Neural progenitor cell (in vitro differentiated cells): ENCODE measurements around the gene SPATA3. TPM values are rescaled to one million over a fixed set of nuclear protein-coding genes. Genes with fewer than 3 reads are reported as not detected.

ENCODE experiments used
- DNase-seq: peaks from one replicate; pipeline ENCODE4 v3.0.0-alpha.2; 2016; ENCODE audit warnings: low spot score
- H2AFZ ChIP-seq: fragments of 200-600 bp; sonication (generic); replicated peaks from 2 replicates; pipeline ENCODE4 v1.6.1; 2016; ENCODE audit warnings: antibody characterized with exemption
- H3F3A ChIP-seq: fragments of 200-600 bp; sonication (generic); 2 replicates; pipeline ENCODE4 v1.6.1; 2016; ENCODE audit warnings: antibody characterized with exemption, low read depth
- H3K27ac ChIP-seq: fragments of 200-600 bp; sonication (generic); 2 replicates; pipeline ENCODE4 v1.5.1; 2016; ENCODE audit warnings: mild to moderate bottlenecking
- H3K27me3 ChIP-seq: fragments of 200-600 bp; sonication (generic); 2 replicates; pipeline ENCODE4 v1.6.1; 2016; ENCODE audit warnings: mild to moderate bottlenecking, moderate library complexity
- H3K36me3 ChIP-seq: fragments of 200-600 bp; sonication (generic); 2 replicates; pipeline ENCODE4 v1.5.1; 2016
- H3K4me1 ChIP-seq: fragments of 200-600 bp; sonication (generic); 2 replicates; pipeline ENCODE4 v1.6.1; 2016; ENCODE audit warnings: mixed run types
- H3K4me2 ChIP-seq: fragments of 200-600 bp; sonication (generic); 2 replicates; pipeline ENCODE4 v1.6.1; 2016
- H3K4me3 ChIP-seq: fragments of 200-600 bp; sonication (generic); 2 replicates; pipeline ENCODE4 v1.5.1; 2016
- H3K79me2 ChIP-seq: fragments of 200-600 bp; sonication (generic); 2 replicates; pipeline ENCODE4 v1.6.1; 2016; ENCODE audit warnings: low read depth
- H3K9ac ChIP-seq: fragments of 200-600 bp; sonication (generic); 2 replicates; pipeline ENCODE4 v1.6.1; 2016
- H3K9me3 ChIP-seq: fragments of 200-600 bp; sonication (generic); 2 replicates; pipeline ENCODE4 v1.5.1; 2016; ENCODE audit warnings: low read depth
- H4K20me1 ChIP-seq: fragments of 200-600 bp; sonication (generic); 2 replicates; pipeline ENCODE4 v1.6.1; 2016; ENCODE audit warnings: low read depth
- H3K27ac Mint-ChIP-seq: 3 replicates; pipeline ENCODE4 v1.8.0; 2021; ENCODE audit warnings: mixed read lengths
- H3K27me3 Mint-ChIP-seq: 2 replicates; pipeline ENCODE4 v1.8.0; 2022; ENCODE audit warnings: low read depth, mild to moderate bottlenecking, inconsistent platforms, moderate library complexity, mixed read lengths; ENCODE audit not compliant: insufficient read depth
- H3K36me3 Mint-ChIP-seq: 3 replicates; pipeline ENCODE4 v1.8.0; 2021; ENCODE audit warnings: mixed read lengths
- H3K4me1 Mint-ChIP-seq: 3 replicates; pipeline ENCODE4 v1.8.0; 2021; ENCODE audit warnings: mixed read lengths
- H3K4me3 Mint-ChIP-seq: 3 replicates; pipeline ENCODE4 v1.8.0; 2021; ENCODE audit warnings: mild to moderate bottlenecking, moderate library complexity, mixed read lengths
- H3K9me3 Mint-ChIP-seq: 3 replicates; pipeline ENCODE4 v1.8.0; 2020; ENCODE audit warnings: mixed read lengths
- EZH2 ChIP-seq: fragments of 200-600 bp; sonication (generic); IDR thresholded peaks from 2 replicates; pipeline ENCODE4 v1.6.1; 2017; ENCODE audit warnings: antibody characterized with exemption, mild to moderate bottlenecking, moderate library complexity
- EZH2phosphoT487 ChIP-seq: fragments of 200-600 bp; sonication (generic); IDR thresholded peaks from 2 replicates; pipeline ENCODE4 v1.6.1; 2017; ENCODE audit warnings: antibody characterized with exemption
- total RNA-seq: library from RNA; depleted of rRNA; stranded (reverse); fragments of >200 nt; gene quantifications from 2 replicates; pipeline ENCODE4 v1.2.3, GENCODE V29; 2015; ENCODE audit warnings: low replicate concordance
- TF ChIP-seq, protein P1 (sequence below): fragments of 200-600 bp; sonication (generic); IDR thresholded peaks from 2 replicates; pipeline ENCODE4 v1.5.1; 2017; ENCODE audit warnings: antibody characterized with exemption, mild to moderate bottlenecking

The SPATA3 gene
- total RNA-seq, 1 donor from 2014 or later: not detected

DNA sequence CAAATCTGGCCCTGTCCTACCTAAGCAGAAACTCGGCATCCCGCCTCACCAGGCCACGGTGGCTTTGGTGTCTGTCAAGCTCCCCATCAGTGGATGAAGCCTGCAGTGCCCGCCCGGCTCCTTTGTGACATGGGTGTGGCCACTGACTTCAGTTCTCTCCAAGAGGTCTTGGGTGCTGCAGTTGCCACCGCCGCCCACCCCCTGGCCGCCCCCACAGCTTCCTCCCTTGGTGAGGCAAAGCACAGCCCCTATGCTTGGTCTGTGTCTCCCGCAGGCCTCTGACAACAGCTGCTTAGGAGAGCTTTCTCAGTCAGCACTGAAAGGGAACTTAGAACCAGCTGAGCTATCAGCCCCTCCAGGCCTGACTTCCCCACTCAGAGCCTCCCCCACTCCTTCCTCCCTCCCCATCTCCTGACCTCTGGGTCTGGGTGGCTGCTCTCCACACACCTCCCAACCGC is 48.0 kb upstream of the SPATA3 start:
- Mint-ChIP-seq H3K4me1 (no peaks in the 10 kb centered on the region), H3K36me3 (no peaks in the 10 kb centered on the region), H3K4me3 (no peak overlapping the region), H3K27ac (no peak overlapping the region), H3K9me3 (no peaks in the 10 kb centered on the region), H3K27me3 (no peaks in the 10 kb centered on the region)
- H3K27me3 ChIP-seq: no peaks in the 10 kb centered on the region
- H3K27ac ChIP-seq: no peak overlapping the region
- H3K9ac ChIP-seq: no peak overlapping the region
- no peaks in the 10 kb centered on the region for H3K4me1 ChIP-seq
- no peaks in the 10 kb centered on the region for H3K79me2 ChIP-seq
- no peak for DNase-seq
- H3K9me3 ChIP-seq: no peaks in the 10 kb centered on the region
- H3F3A ChIP-seq: no peaks in the 10 kb centered on the region
- TF ChIP-seq, protein P1, sequence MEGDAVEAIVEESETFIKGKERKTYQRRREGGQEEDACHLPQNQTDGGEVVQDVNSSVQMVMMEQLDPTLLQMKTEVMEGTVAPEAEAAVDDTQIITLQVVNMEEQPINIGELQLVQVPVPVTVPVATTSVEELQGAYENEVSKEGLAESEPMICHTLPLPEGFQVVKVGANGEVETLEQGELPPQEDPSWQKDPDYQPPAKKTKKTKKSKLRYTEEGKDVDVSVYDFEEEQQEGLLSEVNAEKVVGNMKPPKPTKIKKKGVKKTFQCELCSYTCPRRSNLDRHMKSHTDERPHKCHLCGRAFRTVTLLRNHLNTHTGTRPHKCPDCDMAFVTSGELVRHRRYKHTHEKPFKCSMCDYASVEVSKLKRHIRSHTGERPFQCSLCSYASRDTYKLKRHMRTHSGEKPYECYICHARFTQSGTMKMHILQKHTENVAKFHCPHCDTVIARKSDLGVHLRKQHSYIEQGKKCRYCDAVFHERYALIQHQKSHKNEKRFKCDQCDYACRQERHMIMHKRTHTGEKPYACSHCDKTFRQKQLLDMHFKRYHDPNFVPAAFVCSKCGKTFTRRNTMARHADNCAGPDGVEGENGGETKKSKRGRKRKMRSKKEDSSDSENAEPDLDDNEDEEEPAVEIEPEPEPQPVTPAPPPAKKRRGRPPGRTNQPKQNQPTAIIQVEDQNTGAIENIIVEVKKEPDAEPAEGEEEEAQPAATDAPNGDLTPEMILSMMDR: no peak
- no peak for TF ChIP-seq EZH2
- TF ChIP-seq EZH2phosphoT487: no peak
- H2AFZ ChIP-seq: no peak overlapping the region
- no peak overlapping the region for H3K4me3 ChIP-seq
- H3K36me3 ChIP-seq: no peaks in the 10 kb centered on the region
- no peaks in the 10 kb centered on the region for H4K20me1 ChIP-seq
- no peak overlapping the region for H3K4me2 ChIP-seq

GRCh38 chr2:230949966-230950873 is 45.7 kb upstream of the SPATA3 start:
- Histone ChIP-seq H3K27ac (no peak overlapping the region), H3K9me3 (no peaks in the 10 kb centered on the region), H3K4me3 (no peak overlapping the region), H4K20me1 (no peaks in the 10 kb centered on the region), H3K36me3 (no peaks in the 10 kb centered on the region), H3K4me2 (no peak overlapping the region), H3K9ac (no peak overlapping the region), H3F3A (no peaks in the 10 kb centered on the region), H3K4me1 (no peaks in the 10 kb centered on the region), H3K79me2 (no peaks in the 10 kb centered on the region), H3K27me3 (no peaks in the 10 kb centered on the region), H2AFZ (no peak overlapping the region)
- Mint-ChIP-seq H3K36me3 (no peaks in the 10 kb centered on the region), H3K9me3 (peaks cover 2% of the 10 kb centered on the region), H3K4me1 (no peaks in the 10 kb centered on the region), H3K27me3 (peaks cover 2% of the 10 kb centered on the region), H3K27ac (no peak overlapping the region), H3K4me3 (no peak overlapping the region)
- TF ChIP-seq, protein P1: no peak
- TF ChIP-seq EZH2phosphoT487: no peak
- DNase-seq: no peak

GRCh38 chr2:230950874-230951339 is 45.0 kb upstream of the SPATA3 start:
- H3K27me3 Mint-ChIP-seq: peaks cover 2% of the 10 kb centered on the region
- TF ChIP-seq EZH2 (no peak), EZH2phosphoT487 (no peak)
- TF ChIP-seq, protein P1: no peak
- Histone ChIP-seq H2AFZ (no peak overlapping the region), H4K20me1 (no peaks in the 10 kb centered on the region), H3K4me3 (no peak overlapping the region), H3F3A (no peaks in the 10 kb centered on the region), H3K9ac (no peak overlapping the region), H3K9me3 (no peaks in the 10 kb centered on the region), H3K4me1 (no peaks in the 10 kb centered on the region), H3K36me3 (no peaks in the 10 kb centered on the region), H3K27me3 (no peaks in the 10 kb centered on the region), H3K4me2 (no peak overlapping the region), H3K27ac (no peak overlapping the region), H3K79me2 (no peaks in the 10 kb centered on the region)
- no peaks in the 10 kb centered on the region for H3K36me3 Mint-ChIP-seq
- no peak overlapping the region for H3K4me3 Mint-ChIP-seq
- H3K27ac Mint-ChIP-seq: no peak overlapping the region
- DNase-seq: no peak
- H3K4me1 Mint-ChIP-seq: no peaks in the 10 kb centered on the region
- H3K9me3 Mint-ChIP-seq: peaks cover 2% of the 10 kb centered on the region
